ENCODE data around the gene SRP68.

Gene SRP68

DNA sequence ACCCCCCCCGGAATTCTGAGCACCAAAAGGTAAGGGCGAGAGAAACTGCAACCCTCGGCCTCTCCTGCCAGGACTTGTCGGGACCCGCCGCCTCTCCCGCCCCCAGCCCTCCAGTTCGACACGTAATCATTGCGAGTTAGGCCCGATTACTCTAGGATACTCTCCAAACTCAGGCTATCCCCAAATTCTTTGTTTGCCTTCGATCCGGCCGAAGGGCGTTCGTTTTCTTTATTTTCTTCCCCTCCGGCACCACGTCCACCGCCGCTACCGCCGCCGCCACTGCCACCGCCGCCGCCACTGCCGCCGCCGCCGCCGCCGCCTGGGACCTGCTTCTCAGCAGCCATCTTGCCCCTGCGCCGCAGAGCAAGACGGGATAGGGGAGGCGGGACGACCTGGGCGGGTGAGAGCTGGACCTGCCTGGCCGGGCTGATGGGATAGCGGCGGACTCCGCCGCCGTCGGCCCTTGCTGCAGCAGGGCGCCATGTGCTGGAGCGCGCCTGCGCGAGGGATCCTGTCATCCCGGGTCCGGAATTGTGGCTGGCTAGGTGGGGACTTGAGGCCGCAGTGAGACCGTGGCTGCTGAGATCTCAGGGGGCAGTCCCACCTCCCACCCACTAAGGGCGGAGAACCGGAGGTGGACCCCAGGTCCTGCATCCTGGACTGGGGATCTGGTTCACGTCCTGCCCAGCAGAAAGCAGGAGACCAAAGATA lies at the start of gene SRP68:
Gene SRP68, minus strand, starts transcription at position 370 of the 711 bp plus-strand sequence. Its CDS starts 26 bp downstream, at position 344.
- peak within 1 kb of the TSS; percentile 97 for H3K4me3 ChIP-seq (ENCODE audit: control insufficient read depth, low read depth, low read length)
- peak; percentile 58 for DNase-seq (ENCODE audit: low read depth)
- TF ChIP-seq, protein P1, sequence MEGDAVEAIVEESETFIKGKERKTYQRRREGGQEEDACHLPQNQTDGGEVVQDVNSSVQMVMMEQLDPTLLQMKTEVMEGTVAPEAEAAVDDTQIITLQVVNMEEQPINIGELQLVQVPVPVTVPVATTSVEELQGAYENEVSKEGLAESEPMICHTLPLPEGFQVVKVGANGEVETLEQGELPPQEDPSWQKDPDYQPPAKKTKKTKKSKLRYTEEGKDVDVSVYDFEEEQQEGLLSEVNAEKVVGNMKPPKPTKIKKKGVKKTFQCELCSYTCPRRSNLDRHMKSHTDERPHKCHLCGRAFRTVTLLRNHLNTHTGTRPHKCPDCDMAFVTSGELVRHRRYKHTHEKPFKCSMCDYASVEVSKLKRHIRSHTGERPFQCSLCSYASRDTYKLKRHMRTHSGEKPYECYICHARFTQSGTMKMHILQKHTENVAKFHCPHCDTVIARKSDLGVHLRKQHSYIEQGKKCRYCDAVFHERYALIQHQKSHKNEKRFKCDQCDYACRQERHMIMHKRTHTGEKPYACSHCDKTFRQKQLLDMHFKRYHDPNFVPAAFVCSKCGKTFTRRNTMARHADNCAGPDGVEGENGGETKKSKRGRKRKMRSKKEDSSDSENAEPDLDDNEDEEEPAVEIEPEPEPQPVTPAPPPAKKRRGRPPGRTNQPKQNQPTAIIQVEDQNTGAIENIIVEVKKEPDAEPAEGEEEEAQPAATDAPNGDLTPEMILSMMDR (IDR thresholded peaks at IDR 0.05; ENCODE audit: control insufficient read depth, insufficient read depth, low read depth, low read length, missing control alignments): no peak

DNA sequence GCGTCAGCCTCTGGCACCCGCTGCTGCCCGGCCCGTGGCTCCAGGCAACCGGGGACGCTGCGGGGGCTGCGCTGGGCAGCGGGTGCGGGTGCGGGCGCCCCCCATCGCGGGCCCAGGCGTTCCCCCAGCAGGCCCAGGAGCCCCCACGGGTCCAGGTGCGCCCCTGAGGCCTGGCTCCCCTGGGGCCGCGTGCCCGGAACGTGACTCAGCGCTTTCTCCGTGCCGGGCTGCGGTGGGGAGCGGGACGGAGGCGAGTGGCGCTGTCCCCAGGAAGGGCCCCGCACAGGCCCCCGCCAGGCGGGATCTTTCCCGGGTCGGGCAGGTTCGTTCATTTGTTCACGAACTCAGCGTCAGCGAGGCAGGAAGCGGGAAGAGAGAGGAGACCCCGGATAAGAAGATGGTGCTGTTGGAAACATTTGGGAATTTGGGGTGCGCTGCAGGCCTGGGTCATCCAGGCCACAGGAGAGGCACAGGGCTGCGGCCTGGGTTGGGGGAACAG lies 49.7 kb upstream of the SRP68 start:
- no peak for DNase-seq (ENCODE audit: low read depth)
- no peak overlapping the region for H3K4me3 ChIP-seq (ENCODE audit: control insufficient read depth, low read depth, low read length)
- TF ChIP-seq, protein P1 (IDR thresholded peaks at IDR 0.05; ENCODE audit: control insufficient read depth, insufficient read depth, low read depth, low read length, missing control alignments): no peak

DNA sequence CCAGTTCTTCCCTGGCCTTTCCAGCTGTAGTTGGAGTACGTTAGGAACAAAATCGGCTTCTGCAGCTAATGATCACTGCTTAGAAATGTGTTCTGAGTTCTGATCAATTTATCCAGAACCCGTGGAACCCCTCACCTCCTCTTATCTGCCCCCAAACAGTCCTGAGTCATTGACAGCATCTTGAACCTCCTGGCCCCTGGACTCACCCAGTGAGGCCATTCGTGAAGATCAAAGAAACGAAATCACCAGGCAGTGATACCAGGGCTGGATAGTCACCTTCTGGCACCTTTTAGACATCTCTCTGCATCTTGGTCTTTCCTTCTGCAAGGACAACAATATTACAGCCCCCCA lies 48.3 kb upstream of the SRP68 start:
- TF ChIP-seq, protein P1 (IDR thresholded peaks at IDR 0.05; ENCODE audit: control insufficient read depth, insufficient read depth, low read depth, low read length, missing control alignments): no peak
- no peak for DNase-seq (ENCODE audit: low read depth)
- H3K4me3 ChIP-seq (ENCODE audit: control insufficient read depth, low read depth, low read length): no peak overlapping the region

DNA sequence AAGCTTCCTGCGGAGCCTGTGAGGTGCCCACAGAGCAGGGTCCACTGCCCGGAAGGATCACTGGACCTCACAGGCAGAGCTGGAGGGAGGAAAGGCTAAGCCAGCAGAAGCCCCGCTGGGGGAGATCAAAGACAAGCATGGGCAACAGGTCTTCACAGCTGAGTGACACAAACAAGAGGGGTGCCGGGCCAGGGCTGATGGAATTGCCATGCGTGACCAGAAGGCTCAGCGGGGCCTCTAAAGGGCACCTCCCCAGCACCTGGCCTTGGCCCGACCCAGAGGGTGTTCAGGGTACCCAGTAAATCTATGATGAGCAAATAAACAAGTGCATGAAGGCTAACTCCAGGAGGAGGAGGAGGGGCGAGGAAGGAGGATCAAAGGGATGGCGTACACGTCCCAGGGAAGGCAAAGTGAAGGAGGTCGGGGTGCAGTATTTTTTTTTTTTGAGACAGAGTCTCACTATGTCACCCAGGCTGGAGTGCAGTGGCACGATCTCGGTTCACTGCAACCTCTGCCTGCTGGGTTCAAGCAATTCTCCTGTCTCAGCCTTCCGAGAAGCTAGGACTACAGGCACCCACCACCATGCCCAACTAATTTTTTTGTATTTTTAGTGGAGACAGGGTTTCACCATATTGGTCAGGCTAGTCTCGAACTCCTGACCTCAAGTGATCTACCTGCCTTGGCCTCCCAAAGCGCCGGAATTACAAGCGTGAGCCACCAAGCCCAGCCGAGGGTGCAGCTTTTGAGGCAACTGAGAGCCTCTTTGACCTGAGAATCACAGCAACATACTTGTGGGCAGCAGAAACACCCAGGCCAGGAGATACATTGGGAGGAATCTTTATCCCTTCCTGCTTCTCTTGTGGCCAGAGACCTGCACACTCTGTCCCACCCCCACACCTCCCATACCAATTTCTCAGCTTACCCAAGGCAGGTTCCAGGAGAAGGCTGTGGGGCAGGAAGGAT lies 47.4 kb upstream of the SRP68 start:
- no peak for DNase-seq (ENCODE audit: low read depth)
- no peak overlapping the region for H3K4me3 ChIP-seq (ENCODE audit: control insufficient read depth, low read depth, low read length)
- TF ChIP-seq, protein P1 (IDR thresholded peaks at IDR 0.05; ENCODE audit: control insufficient read depth, insufficient read depth, low read depth, low read length, missing control alignments): no peak

DNA sequence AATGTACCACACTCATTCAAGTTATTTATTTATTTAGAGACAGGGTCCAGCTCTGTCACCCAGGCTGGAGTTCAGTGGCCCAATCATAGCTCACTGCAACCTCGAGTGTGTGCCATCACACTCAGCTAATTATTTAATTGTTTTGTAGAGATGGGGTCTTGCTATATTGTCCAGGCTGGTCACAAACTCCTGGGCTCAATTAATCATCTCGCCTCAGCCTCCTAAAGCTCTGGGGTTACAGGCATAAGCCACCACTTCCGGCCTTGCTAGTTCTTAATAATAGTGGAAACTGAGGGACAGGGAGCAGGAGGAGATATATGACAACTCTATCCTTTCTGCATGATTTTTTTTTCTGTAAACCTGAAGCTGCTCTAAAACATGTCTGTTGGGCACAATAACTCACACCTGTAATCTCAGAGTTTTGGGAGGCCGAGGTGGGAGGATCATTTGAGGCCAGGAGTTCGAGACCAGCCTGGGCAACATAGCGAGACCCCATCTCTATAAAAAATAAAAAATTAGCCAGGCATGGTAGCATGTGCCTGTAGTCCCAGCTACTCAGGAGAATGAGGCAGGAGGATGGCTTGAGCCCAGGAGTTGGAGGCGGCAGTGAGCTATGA lies 42.9 kb upstream of the SRP68 start:
- TF ChIP-seq, protein P1 (IDR thresholded peaks at IDR 0.05; ENCODE audit: control insufficient read depth, insufficient read depth, low read depth, low read length, missing control alignments): no peak
- no peak for DNase-seq (ENCODE audit: low read depth)
- no peak overlapping the region for H3K4me3 ChIP-seq (ENCODE audit: control insufficient read depth, low read depth, low read length)

DNA sequence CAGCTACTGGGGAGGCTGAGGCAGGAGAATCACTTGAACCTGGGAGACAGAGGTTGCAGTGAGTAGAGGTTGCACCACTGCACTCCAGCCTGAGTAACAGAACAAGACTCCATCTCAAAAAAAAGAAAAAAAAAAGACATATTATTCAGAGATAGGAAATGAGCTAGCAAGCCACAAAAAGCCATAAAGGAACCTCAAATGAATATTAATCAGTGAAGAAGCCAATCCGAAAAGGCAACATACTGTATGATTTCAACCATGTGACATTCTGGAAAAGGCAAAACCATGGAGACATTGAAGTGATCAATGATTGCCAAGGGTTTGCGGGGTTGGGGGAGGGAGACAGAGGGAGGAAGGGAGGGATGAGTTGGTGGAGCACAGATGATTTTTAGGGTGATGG lies 39.6 kb upstream of the SRP68 start:
- TF ChIP-seq, protein P1 (IDR thresholded peaks at IDR 0.05; ENCODE audit: control insufficient read depth, insufficient read depth, low read depth, low read length, missing control alignments): no peak
- H3K4me3 ChIP-seq (ENCODE audit: control insufficient read depth, low read depth, low read length): no peak overlapping the region
- no peak for DNase-seq (ENCODE audit: low read depth)
